ENCODE results near the gene CHAC1. TPM values are rescaled to one million over a fixed set of nuclear protein-coding genes. Genes with fewer than 3 reads are reported as not detected.
"Not testable (repeated sequence)": the region's sequence is repeated elsewhere in the genome, so short reads cannot be mapped to it uniquely, and the experiment has no call there.

The CHAC1 gene
- total RNA-seq, 2 experiments from 2014 or later: 43.9 to 45.8 TPM

DNA sequence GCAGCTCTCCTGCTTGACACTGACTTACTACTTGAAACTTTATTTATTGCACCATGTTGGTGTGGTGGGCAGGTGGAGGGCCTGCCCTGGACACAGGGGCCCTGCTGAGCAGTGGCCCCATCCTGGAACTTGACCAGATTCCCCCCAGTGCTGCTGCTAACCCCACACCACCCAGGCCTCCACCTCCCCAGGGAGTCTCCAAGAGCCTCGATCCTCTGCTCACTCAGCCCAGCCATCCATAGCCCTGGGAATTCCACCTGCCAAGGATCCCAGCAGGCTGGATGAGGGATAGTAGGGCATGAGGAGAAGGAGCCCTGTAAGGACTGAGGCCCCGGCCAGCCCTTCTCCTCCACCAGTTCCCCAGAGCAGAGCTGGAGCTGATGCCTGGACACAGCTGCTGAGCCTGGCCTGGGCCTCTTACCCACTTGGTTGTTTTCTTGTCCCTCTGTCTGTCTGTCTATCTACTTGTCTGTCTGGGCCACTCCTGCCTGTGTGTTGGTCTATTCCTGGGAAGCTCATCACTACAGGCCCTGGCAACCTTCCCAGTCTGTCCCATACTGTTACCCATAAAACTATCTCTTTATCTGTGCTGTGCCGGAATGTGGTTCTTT is 2.8 kb downstream of the CHAC1 start:
- Mint-ChIP-seq H3K27ac (peak overlapping the region; percentile 20), H3K27me3 (peaks cover 3% of the 10 kb centered on the region), H3K9me3 (no peaks in the 10 kb centered on the region), H3K36me3 (peaks cover 33% of the 10 kb centered on the region), H3K4me3 (peak overlapping the region; percentile 52), H3K4me1 (peaks cover 49% of the 10 kb centered on the region)
- no peak for DNase-seq

DNA sequence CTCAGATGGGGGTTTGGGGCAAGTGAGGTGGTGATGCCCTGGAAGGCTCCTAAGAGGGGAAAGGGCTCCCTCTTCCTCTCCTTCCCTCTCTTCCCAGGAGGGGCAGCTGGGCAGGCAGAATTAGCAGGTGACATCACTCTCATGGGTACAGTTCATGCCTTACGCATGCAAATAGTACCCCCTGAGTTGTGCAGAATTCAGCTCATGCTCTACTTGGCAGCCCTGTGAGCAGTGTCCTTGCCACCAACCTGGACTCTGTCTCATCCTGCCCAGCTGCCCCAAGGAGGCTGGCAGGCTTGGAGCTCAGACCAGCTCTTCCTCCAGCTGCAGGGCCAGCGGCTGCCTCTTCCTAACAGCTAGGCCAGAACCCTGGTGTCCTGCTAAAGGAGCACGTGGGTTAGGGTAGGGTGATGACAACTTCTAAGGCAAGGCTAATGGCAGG is 3.3 kb downstream of the CHAC1 start:
- no peaks in the 10 kb centered on the region for H3K9me3 Mint-ChIP-seq
- peak overlapping the region; percentile 52 for H3K4me3 Mint-ChIP-seq
- no peak for DNase-seq
- peaks cover 47% of the 10 kb centered on the region for H3K4me1 Mint-ChIP-seq
- H3K27ac Mint-ChIP-seq: no peak overlapping the region
- H3K27me3 Mint-ChIP-seq: peaks cover 3% of the 10 kb centered on the region
- peaks cover 32% of the 10 kb centered on the region for H3K36me3 Mint-ChIP-seq

DNA sequence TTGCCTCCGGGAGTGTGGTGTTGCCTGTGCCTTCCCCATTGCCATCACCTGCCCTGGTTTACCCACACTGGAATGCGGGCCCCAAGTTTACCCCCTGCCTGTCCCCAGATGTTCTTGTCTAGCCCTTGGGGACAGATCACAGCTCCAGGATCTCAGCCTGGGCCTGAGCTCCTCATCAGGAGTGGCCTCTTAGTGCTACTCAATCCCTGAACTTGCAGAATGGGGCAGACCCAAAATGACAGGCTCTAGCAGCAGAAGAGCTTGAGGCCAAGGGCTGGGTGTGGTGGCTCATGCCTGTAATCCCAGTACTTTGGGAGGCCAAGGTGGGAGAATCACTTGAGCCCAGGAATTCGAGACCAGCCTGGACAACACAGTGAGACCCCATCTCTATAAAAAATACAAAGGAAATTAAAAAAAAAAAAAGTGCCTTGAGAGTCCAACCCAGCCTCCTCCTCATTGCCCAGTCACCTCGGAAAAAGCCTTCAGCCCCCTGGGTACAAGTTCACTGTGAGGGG is 3.8 kb downstream of the CHAC1 start:
- H3K9me3 Mint-ChIP-seq: no peaks in the 10 kb centered on the region
- peaks cover 43% of the 10 kb centered on the region for H3K4me1 Mint-ChIP-seq
- H3K27me3 Mint-ChIP-seq: peaks cover 3% of the 10 kb centered on the region
- DNase-seq: no peak
- no peak overlapping the region for H3K27ac Mint-ChIP-seq
- H3K4me3 Mint-ChIP-seq: no peak overlapping the region
- H3K36me3 Mint-ChIP-seq: peaks cover 30% of the 10 kb centered on the region

DNA sequence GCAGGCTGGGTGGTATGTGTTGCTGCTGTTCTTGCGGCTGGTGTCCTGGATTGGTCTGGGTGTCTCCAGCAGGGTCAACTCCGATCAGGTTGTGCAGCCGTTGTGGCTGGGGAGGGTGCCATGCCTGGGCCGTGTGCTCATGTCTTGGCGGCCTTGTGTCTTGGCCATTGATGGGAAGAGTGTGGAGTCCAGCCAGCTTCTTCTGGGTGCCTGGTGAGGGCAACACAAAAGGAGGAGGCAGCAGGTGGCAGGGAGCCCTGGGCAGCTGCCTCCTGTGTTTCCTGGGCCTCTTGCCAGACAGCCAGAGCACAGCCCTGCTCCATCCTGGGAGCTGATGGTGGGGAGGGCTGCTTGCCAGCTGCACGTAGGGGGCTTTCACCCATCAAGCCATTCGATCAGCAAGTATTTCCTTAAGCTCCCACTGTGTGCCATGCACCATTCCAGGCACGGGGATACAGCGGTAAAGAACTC is 4.3 kb downstream of the CHAC1 start:
- Mint-ChIP-seq H3K9me3 (no peaks in the 10 kb centered on the region), H3K4me1 (peaks cover 38% of the 10 kb centered on the region), H3K27me3 (peaks cover 3% of the 10 kb centered on the region), H3K27ac (no peak overlapping the region), H3K4me3 (no peak overlapping the region), H3K36me3 (peaks cover 30% of the 10 kb centered on the region)
- no peak for DNase-seq

GRCh38 chr15:40958146-40958545 is 4.9 kb downstream of the CHAC1 start:
- no peak overlapping the region for H3K27ac Mint-ChIP-seq

DNA sequence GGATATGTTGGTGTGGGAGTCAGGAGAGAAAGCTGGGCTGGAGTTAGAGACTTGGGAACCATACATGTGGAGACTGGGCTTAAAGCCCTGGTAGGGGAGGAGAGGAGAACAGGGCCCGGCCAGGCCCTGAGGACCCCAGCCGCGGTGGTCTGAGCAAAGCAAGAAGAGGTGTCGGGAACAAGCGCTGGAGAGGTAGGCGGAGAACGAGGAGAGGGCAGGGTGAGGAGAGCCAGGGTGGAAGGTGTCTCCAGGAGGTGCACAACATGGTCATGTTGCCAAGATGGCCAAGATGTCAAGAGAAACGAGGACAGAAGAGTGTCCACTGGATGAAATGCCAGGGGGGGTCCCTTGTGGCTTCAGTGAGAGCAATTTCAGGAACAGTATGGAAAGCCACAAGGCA is 5.5 kb downstream of the CHAC1 start:
- Mint-ChIP-seq H3K36me3 (peaks cover 30% of the 10 kb centered on the region), H3K4me3 (no peak overlapping the region), H3K27ac (no peak overlapping the region), H3K27me3 (no peaks in the 10 kb centered on the region), H3K9me3 (no peaks in the 10 kb centered on the region), H3K4me1 (peaks cover 33% of the 10 kb centered on the region)
- DNase-seq: no peak

More at GRCh38 chr15:40958146-40958545, 4.9 kb downstream of the CHAC1 start:
- H3K4me3 Mint-ChIP-seq: no peak overlapping the region
- peaks cover 35% of the 10 kb centered on the region for H3K4me1 Mint-ChIP-seq
- no peaks in the 10 kb centered on the region for H3K9me3 Mint-ChIP-seq
- H3K36me3 Mint-ChIP-seq: peaks cover 32% of the 10 kb centered on the region
- peaks cover 2% of the 10 kb centered on the region for H3K27me3 Mint-ChIP-seq
- DNase-seq: no peak

GRCh38 chr15:40959331-40960141 is 6.3 kb downstream of the CHAC1 start:
- no peaks in the 10 kb centered on the region for H3K9me3 Mint-ChIP-seq
- peaks cover 26% of the 10 kb centered on the region for H3K4me1 Mint-ChIP-seq
- H3K27ac Mint-ChIP-seq: peak overlapping the region; percentile 18
- H3K36me3 Mint-ChIP-seq: peaks cover 22% of the 10 kb centered on the region
- H3K4me3 Mint-ChIP-seq: no peak overlapping the region
- H3K27me3 Mint-ChIP-seq: no peaks in the 10 kb centered on the region
- no peak for DNase-seq

GRCh38 chr15:40960151-40960885 is 7.0 kb downstream of the CHAC1 start:
- Mint-ChIP-seq H3K9me3 (no peaks in the 10 kb centered on the region), H3K27me3 (no peaks in the 10 kb centered on the region), H3K4me1 (peaks cover 20% of the 10 kb centered on the region), H3K27ac (peak overlapping the region; percentile 18), H3K36me3 (peaks cover 15% of the 10 kb centered on the region), H3K4me3 (no peak overlapping the region)
- DNase-seq: no peak

DNA sequence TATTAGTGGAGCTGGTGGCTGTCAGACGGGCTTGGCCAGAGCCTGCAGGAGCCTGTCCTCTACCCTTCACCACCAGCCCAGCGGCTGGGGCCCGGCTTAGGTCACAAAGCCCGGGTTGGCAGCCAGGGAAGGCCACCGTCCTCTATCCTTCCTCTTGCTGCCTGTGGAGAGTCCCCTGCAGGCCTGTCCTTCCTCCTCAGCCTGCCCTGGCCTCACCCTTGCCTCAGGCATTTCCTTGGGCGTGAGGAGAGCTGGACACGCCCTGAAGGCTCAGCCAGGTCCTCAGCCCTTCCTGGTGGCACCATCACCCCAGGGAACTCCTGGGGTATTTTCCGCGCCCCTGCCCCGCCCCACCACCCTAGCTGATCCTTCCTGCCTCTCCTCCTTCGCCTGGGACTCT is 7.7 kb downstream of the CHAC1 start:
- H3K27ac Mint-ChIP-seq: no peak overlapping the region
- no peak for DNase-seq

GRCh38 chr15:40961740-40962139 is 8.5 kb downstream of the CHAC1 start:
- H3K27me3 Mint-ChIP-seq, H3K9me3 Mint-ChIP-seq, DNase-seq, H3K27ac Mint-ChIP-seq, H3K36me3 Mint-ChIP-seq, H3K4me3 Mint-ChIP-seq: not testable (repeated sequence)
- H3K4me1 Mint-ChIP-seq: peaks cover 10% of the 10 kb centered on the region

More for the DNA sequence above, 7.7 kb downstream of the CHAC1 start:
- Mint-ChIP-seq H3K36me3 (peaks cover 10% of the 10 kb centered on the region), H3K27me3 (no peaks in the 10 kb centered on the region), H3K4me3 (no peak overlapping the region), H3K4me1 (peaks cover 17% of the 10 kb centered on the region), H3K9me3 (no peaks in the 10 kb centered on the region)

DNA sequence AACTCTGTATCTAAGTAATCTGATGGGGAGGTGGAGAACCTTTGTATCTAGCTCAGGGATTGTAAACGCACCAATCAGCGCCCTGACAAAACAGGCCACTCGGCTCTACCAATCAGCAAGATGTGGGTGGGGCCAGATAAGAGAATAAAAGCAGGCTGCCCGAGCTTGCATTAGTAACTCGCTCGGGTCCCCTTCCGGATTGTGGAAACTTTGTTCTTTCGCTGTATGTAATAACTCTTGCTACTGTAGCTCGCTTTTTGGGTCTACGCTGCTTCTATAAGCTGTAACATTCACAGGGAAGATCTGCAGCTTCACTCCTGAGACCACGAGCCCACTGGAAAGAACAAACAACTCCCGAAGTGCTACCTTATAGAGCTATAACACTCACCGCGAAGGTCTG is 9.0 kb downstream of the CHAC1 start:
- not testable (repeated sequence) for H3K27me3 Mint-ChIP-seq, H3K9me3 Mint-ChIP-seq, H3K4me3 Mint-ChIP-seq, H3K27ac Mint-ChIP-seq, H3K36me3 Mint-ChIP-seq, DNase-seq
- peaks cover 10% of the 10 kb centered on the region for H3K4me1 Mint-ChIP-seq

- Mint-ChIP-seq H3K9me3 (no peaks in the 10 kb centered on the region), H3K4me3 (no peak overlapping the region), H3K27me3 (no peaks in the 10 kb centered on the region), H3K36me3 (peaks cover 4% of the 10 kb centered on the region), H3K27ac (no peak overlapping the region), H3K4me1 (peaks cover 7% of the 10 kb centered on the region)
- DNase-seq: no peak
These were observed 9.9 kb downstream of the CHAC1 start for GRCh38 chr15:40963201-40963600.

DNA sequence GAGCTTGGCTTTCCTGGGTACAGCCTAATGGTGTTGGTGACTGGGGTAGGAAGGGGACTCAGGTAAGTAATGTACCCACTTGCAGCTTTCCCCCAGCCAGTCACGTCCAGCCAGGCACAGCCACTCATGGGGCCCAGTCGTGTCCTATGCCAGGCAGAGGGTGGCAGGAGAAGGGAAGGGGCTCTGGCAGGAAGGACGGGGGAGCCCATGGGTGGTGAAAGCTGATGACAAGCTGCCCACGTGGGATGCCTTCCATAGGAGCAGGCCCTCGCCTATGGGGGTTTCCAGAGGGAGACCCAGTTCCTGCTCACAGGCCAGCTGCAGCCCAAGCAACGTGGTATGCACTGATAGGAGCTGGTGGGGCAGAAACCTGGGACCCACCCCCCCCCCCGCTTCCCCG is 10.7 kb downstream of the CHAC1 start:
- Mint-ChIP-seq H3K36me3 (peaks cover 4% of the 10 kb centered on the region), H3K4me3 (no peak overlapping the region), H3K27ac (no peak overlapping the region), H3K9me3 (no peaks in the 10 kb centered on the region), H3K4me1 (peaks cover 2% of the 10 kb centered on the region), H3K27me3 (no peaks in the 10 kb centered on the region)
- DNase-seq: no peak

DNA sequence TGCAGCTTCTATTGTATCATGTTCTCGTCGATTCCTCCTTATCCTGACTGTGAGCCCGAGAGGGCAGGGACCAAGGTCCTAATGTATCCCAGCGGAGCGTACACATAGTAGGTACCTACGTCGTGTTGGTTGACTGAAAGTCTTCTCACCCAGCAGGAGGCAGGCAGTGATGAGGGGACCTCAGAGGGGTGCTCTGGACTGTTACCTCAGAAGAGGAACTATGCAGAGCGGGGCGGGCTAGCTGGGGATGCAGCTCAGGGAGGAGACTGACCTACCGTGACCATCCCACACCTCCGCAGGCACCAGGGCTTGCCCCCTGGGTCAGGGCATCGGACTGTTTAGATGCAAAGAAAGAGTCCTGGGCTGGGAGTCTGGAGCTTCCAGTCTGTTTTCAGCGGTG is 11.4 kb downstream of the CHAC1 start:
- Mint-ChIP-seq H3K4me1 (no peaks in the 10 kb centered on the region), H3K9me3 (no peaks in the 10 kb centered on the region), H3K36me3 (peaks cover 4% of the 10 kb centered on the region), H3K4me3 (no peak overlapping the region), H3K27me3 (no peaks in the 10 kb centered on the region), H3K27ac (no peak overlapping the region)
- DNase-seq: no peak

All from activated naive CD8-positive, alpha-beta T cell treated with anti-CD3 and anti-CD28 coated beads for 36 hours (primary cell).